Loucy (cell line): ENCODE results near the gene ARHGEF10L.

Experiments
- H2AFZ ChIP-seq: fragments of 200-600 bp; sonication (generic); 2 replicates; pipeline ENCODE4 v1.6.0; 2016; ENCODE audit warnings: antibody characterized with exemption, mild to moderate bottlenecking, low read length, moderate library complexity
- H3F3A ChIP-seq: fragments of 200-600 bp; 2 replicates; pipeline ENCODE4 v1.6.0; 2016; ENCODE audit warnings: antibody characterized with exemption, low read depth, mild to moderate bottlenecking
- H3K27me3 ChIP-seq: fragments of 200-600 bp; sonication (generic); 2 replicates; pipeline ENCODE4 v1.6.1; 2014; ENCODE audit warnings: low read length, mild to moderate bottlenecking; ENCODE audit not compliant: insufficient read depth, poor library complexity, severe bottlenecking
- H3K36me3 ChIP-seq: fragments of 200-600 bp; sonication (generic); 2 replicates; pipeline ENCODE4 v1.6.1; 2016; ENCODE audit warnings: low read length; ENCODE audit not compliant: insufficient read depth
- H3K4me1 ChIP-seq: fragments of 200-600 bp; sonication (generic); 2 replicates; pipeline ENCODE4 v1.5.1; 2014; ENCODE audit warnings: low read length, mild to moderate bottlenecking; ENCODE audit not compliant: insufficient read depth, poor library complexity, severe bottlenecking
- H3K4me2 ChIP-seq: fragments of 200-600 bp; sonication (generic); 2 replicates; pipeline ENCODE4 v1.6.0; 2014; ENCODE audit warnings: antibody characterized with exemption, low read length, low read depth, mild to moderate bottlenecking; ENCODE audit not compliant: poor library complexity, severe bottlenecking
- H3K4me3 ChIP-seq: fragments of 200-600 bp; sonication (generic); 2 replicates; pipeline ENCODE4 v1.5.1; 2014; ENCODE audit warnings: low read length, mild to moderate bottlenecking, mixed read lengths; ENCODE audit not compliant: poor library complexity, severe bottlenecking
- H3K79me2 ChIP-seq: fragments of 200-600 bp; sonication (generic); 2 replicates; pipeline ENCODE4 v1.6.1; 2014; ENCODE audit warnings: low read length; ENCODE audit not compliant: insufficient read depth
- H3K9ac ChIP-seq: fragments of 200-600 bp; sonication (generic); 2 replicates; pipeline ENCODE4 v1.6.0; 2014; ENCODE audit warnings: mild to moderate bottlenecking, low read depth, low read length, moderate library complexity; ENCODE audit not compliant: poor library complexity, severe bottlenecking
- H3K9me2 ChIP-seq: fragments of 200-600 bp; sonication (generic); replicated peaks from 2 replicates; pipeline ENCODE4 v1.6.1; 2016; ENCODE audit warnings: low read depth, low read length, mixed read lengths
- H3K9me3 ChIP-seq: fragments of 200-600 bp; sonication (generic); 2 replicates; pipeline ENCODE4 v1.6.1; 2014; ENCODE audit warnings: mild to moderate bottlenecking, antibody characterized with exemption, low read length, low read depth; ENCODE audit not compliant: insufficient read depth
- H4K20me1 ChIP-seq: fragments of 200-600 bp; sonication (generic); 2 replicates; pipeline ENCODE4 v1.6.0; 2014; ENCODE audit warnings: antibody characterized with exemption, low read length, mild to moderate bottlenecking; ENCODE audit not compliant: insufficient read depth, poor library complexity, severe bottlenecking
- EZH2phosphoT487 ChIP-seq: fragments of 200-600 bp; IDR thresholded peaks from 2 replicates; pipeline ENCODE4 v1.6.1; 2018; ENCODE audit warnings: antibody characterized with exemption, mild to moderate bottlenecking, moderate library complexity, borderline replicate concordance
- TF ChIP-seq, protein P1 (sequence below): fragments of 200-600 bp; sonication (generic); conservative IDR thresholded peaks from 2 replicates; pipeline ENCODE4 v1.5.1; 2014; ENCODE audit warnings: mild to moderate bottlenecking, antibody characterized with exemption, low read length

The ARHGEF10L gene

DNA sequence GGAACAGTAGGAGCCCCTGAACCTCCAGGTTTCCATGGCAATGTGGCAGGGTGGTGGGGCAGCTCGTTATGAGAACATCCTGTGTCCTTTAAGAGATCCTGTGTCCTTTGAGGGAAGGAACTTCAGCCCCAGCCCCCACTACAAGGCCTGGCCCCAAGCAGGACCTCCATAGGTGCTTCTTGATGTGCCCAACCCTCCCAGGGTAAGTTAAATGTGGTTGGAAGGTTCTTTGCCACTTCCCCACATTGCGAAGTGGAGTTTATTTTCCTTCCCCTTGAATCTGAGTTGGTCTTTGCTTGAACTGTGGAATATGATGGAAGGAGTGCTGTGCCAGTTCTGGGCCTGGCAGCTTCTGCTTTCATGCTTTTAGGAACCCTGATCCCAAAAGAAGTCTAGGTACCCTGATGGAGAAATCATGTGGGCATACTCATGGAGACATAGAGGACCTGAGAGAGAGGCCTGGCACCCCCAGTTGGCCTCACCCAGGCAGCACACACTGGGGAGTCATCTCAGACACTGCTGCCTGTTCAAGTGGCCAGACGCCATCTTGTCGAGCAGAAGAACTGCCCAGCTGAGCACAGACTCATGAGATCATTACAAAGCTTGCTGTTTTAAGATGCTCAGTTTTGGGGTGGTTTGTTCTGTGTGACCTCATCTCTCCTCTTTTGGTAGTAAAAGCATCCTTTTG is 171.5 kb downstream of the ARHGEF10L start:
- Histone ChIP-seq H3K27me3 (no peaks in the 10 kb centered on the region), H3K9ac (no peak overlapping the region), H3K36me3 (no peaks in the 10 kb centered on the region), H4K20me1 (no peaks in the 10 kb centered on the region), H3K4me1 (no peaks in the 10 kb centered on the region), H3K4me2 (no peak overlapping the region), H3F3A (no peaks in the 10 kb centered on the region), H3K79me2 (no peaks in the 10 kb centered on the region), H3K9me2 (no peaks in the 10 kb centered on the region), H3K4me3 (no peak overlapping the region), H2AFZ (no peak overlapping the region), H3K9me3 (no peaks in the 10 kb centered on the region; the same call in 1 of the 2 replicates)
- TF ChIP-seq, protein P1, sequence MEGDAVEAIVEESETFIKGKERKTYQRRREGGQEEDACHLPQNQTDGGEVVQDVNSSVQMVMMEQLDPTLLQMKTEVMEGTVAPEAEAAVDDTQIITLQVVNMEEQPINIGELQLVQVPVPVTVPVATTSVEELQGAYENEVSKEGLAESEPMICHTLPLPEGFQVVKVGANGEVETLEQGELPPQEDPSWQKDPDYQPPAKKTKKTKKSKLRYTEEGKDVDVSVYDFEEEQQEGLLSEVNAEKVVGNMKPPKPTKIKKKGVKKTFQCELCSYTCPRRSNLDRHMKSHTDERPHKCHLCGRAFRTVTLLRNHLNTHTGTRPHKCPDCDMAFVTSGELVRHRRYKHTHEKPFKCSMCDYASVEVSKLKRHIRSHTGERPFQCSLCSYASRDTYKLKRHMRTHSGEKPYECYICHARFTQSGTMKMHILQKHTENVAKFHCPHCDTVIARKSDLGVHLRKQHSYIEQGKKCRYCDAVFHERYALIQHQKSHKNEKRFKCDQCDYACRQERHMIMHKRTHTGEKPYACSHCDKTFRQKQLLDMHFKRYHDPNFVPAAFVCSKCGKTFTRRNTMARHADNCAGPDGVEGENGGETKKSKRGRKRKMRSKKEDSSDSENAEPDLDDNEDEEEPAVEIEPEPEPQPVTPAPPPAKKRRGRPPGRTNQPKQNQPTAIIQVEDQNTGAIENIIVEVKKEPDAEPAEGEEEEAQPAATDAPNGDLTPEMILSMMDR, result no peak
- TF ChIP-seq EZH2phosphoT487, result no peak

DNA sequence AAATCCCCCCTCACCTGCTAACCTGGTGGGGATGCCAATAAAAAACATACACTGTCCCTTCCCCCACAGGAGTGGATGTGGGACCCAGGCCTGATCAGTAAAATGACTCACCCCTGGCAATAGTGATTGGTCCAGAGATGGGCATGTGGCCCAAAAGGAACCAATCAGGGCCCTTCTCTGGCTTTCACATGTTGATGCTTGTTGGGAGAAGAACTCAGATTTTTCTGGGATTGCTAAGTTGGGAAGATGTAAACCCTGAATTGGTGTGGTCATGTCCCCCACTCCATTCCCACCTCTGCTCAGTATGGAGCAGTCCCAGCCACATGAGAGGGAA is 172.0 kb downstream of the ARHGEF10L start:
- Histone ChIP-seq H3K79me2 (no peaks in the 10 kb centered on the region), H4K20me1 (no peaks in the 10 kb centered on the region), H3K4me2 (no peak overlapping the region), H3K4me3 (no peak overlapping the region), H3K9me2 (no peaks in the 10 kb centered on the region), H3K27me3 (no peaks in the 10 kb centered on the region), H3K36me3 (no peaks in the 10 kb centered on the region), H3F3A (no peaks in the 10 kb centered on the region), H3K4me1 (no peaks in the 10 kb centered on the region), H3K9ac (no peak overlapping the region), H3K9me3 (no peaks in the 10 kb centered on the region; the same call in 1 of the 2 replicates), H2AFZ (no peak overlapping the region)
- TF ChIP-seq, protein P1, result no peak
- TF ChIP-seq EZH2phosphoT487, result no peak

DNA sequence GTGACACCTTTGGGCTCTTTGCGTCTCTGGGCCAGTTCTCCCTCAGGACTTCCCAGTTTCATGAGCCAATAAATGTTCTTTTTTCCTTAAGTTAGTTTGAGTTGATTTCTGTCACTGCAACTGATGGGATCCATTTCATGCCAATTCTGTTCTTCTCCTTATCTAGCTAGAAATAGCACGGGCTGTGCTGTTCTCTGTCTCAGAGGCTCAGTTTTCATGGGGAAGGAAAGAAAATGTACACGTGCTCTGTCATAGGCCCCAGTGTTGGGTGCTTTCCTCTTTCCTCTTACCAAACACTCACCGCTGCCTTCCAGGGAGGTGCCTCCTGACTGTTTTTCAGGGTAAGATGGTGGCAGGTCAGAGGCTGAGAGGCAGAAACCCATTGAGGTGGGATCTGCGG is 172.4 kb downstream of the ARHGEF10L start:
- Histone ChIP-seq H4K20me1 (no peaks in the 10 kb centered on the region), H2AFZ (no peak overlapping the region), H3K4me1 (no peaks in the 10 kb centered on the region), H3K36me3 (no peaks in the 10 kb centered on the region), H3K9me2 (no peaks in the 10 kb centered on the region), H3F3A (no peaks in the 10 kb centered on the region), H3K4me3 (no peak overlapping the region), H3K4me2 (no peak overlapping the region), H3K27me3 (no peaks in the 10 kb centered on the region), H3K79me2 (no peaks in the 10 kb centered on the region), H3K9ac (no peak overlapping the region), H3K9me3 (no peaks in the 10 kb centered on the region; the same call in 1 of the 2 replicates)
- TF ChIP-seq EZH2phosphoT487, result no peak
- TF ChIP-seq, protein P1, result no peak
